Hindlimb muscle (tissue), 1 donor: ENCODE measurements around the gene HOXA1. TPM values are rescaled to one million over a fixed set of nuclear protein-coding genes. Genes with fewer than 3 reads are reported as not detected.
"Not testable (repeated sequence)": the region's sequence is repeated elsewhere in the genome, so short reads cannot be mapped to it uniquely, and the experiment has no call there.

Experiments
- DNase-seq: peaks from one replicate; pipeline ENCODE4 v3.0.0-alpha.2; 2013
- polyA plus RNA-seq: library from polyadenylated mRNA; unstranded; fragments of 120-200 nt; gene quantifications from one replicate; pipeline ENCODE4 v1.2.1, GENCODE V29; 2013; ENCODE audit not compliant: insufficient read length

The HOXA1 gene
- polyA plus RNA-seq, 1 donor: 0.50 TPM

DNA sequence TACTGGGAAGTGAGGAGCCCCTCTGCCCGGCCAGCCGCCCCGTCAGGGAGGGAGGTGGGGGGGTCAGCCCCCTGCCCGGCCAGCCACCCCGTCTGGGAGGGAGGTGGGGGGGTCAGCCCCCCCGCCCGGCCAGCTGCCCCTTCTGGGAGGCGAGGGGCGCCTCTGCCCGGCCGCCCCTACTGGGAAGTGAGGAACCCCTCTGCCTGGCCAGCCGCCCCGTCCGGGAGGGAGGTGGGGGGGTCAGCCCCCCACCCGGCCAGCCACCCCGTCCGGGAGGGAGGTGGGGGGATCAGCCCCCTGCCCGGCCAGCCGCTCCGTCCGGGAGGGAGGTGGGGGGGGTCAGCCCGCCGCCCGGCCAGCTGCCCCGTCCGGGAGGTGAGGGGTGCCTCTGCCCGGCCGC, 50.7 kb downstream of the HOXA1 start:
- DNase-seq: not testable (repeated sequence)

Other genes with a start within 250 kb of the HOXA1 start
- 12.1 TPM for gene SKAP2, start 231.4 kb downstream of the HOXA1 start, polyA plus RNA-seq
- 0.99 TPM for gene HOXA2, start 6.7 kb upstream of the HOXA1 start, polyA plus RNA-seq
- gene HOXA4, start 34.8 kb upstream of the HOXA1 start, polyA plus RNA-seq: 24.6 TPM
- gene HOXA5, start 47.7 kb upstream of the HOXA1 start, polyA plus RNA-seq: 7.0 TPM
- gene HOXA6, start 51.8 kb upstream of the HOXA1 start, polyA plus RNA-seq: 5.6 TPM
- 11.2 TPM for gene HOXA3, start 56.6 kb upstream of the HOXA1 start, polyA plus RNA-seq
- gene HOXA7, start 60.7 kb upstream of the HOXA1 start, polyA plus RNA-seq: 13.5 TPM
- gene HOXA9, start 69.5 kb upstream of the HOXA1 start, polyA plus RNA-seq: 21.8 TPM
- gene HOXA10, start 78.3 kb upstream of the HOXA1 start, polyA plus RNA-seq: 30.3 TPM
- 2.7 TPM for gene HOXA11, start 89.2 kb upstream of the HOXA1 start, polyA plus RNA-seq
- not detected for gene HOXA13, start 104.1 kb upstream of the HOXA1 start, polyA plus RNA-seq
- not detected for gene EVX1, start 146.8 kb upstream of the HOXA1 start, polyA plus RNA-seq